ENCODE results near the gene OR51A7.

OR51A7 gene

GRCh38 chr11:4957396-4957795 is 53.8 kb downstream of the OR51A7 start:
- DNase-seq (ENCODE audit: low read depth): no peak

Data from HS-5 (cell line).